HepG2 (cell line): ENCODE results near the gene SAP130. TPM values are rescaled to one million over a fixed set of nuclear protein-coding genes. Genes with fewer than 3 reads are reported as not detected.

Source experiments
- ATAC-seq: fragments of 200-7000 bp; cut with Tn5 transposase; 3 replicates; pipeline ENCODE4 v1.9.1; 2020; ENCODE audit warnings: mild to moderate bottlenecking, moderate library complexity
- BruUV-seq: library from RNA; stranded (reverse); fragments of 400-500 nt; replicated peaks from 2 replicates; lab custom pipeline; 2021; lab: Mats Ljungman, UMichigan
- CTCF ChIA-PET: fragments of 300-600 bp; formaldehyde crosslinking; extraction: SDS; loops from one replicate; lab custom pipeline; 2021; ENCODE audit warnings: low total read pairs, inconsistent platforms, low intra/inter-chr PET ratio; lab: Yijun Ruan, JAX
- POLR2A ChIA-PET: fragments of 350-600 bp; sonication (Branson Sonifier 250); formaldehyde crosslinking; loops from one replicate; lab custom pipeline; 2020; ENCODE audit warnings: antibody characterized with exemption, inconsistent platforms; lab: Yijun Ruan, JAX
- DNase-seq: peaks from one replicate; pipeline ENCODE4 v3.0.0-alpha.2; 2015; ENCODE audit warnings: low spot score
- FAIRE-seq: peaks from 3 replicates; lab custom pipeline; 2011; peaks lifted over from hg19 to GRCh38; lab: Jason Lieb, UNC
- H2AFZ ChIP-seq: one replicate; pipeline ENCODE4 v1.6.1; 2011; ENCODE audit warnings: low read length, inconsistent platforms
- H3K27ac ChIP-seq: fragments of 300-600 bp; 3 replicates; pipeline ENCODE4 v1.8.0; 2011; ENCODE audit warnings: mixed run types, mild to moderate bottlenecking, mixed read lengths, low read length, inconsistent platforms; ENCODE audit not compliant: insufficient read depth; ENCODE audit errors: extremely low read length
- H3K27me3 ChIP-seq, 2 experiments: fragments of 200-600 bp in 1 of 2; 2 replicates in 1 of 2; 3 replicates in 1 of 2; pipeline versions ENCODE4 v1.6.0 to v1.8.0; 2011; ENCODE audit warnings: low read length in 2 of 2, mild to moderate bottlenecking in 2 of 2, moderate library complexity in 2 of 2, inconsistent platforms in 1 of 2; ENCODE audit not compliant: insufficient read depth in 2 of 2, control insufficient read depth in 1 of 2
- H3K36me3 ChIP-seq, 2 experiments: fragments of 200-600 bp in 1 of 2; replicated peaks in 1 of 2; 2 replicates in 1 of 2; 3 replicates in 1 of 2; pipeline versions ENCODE4 v1.5.1 to v1.8.0; 2011; ENCODE audit warnings: low read length in 2 of 2, inconsistent platforms in 1 of 2; ENCODE audit not compliant: insufficient read depth in 2 of 2, control insufficient read depth in 1 of 2
- H3K4me1 ChIP-seq: 2 replicates; pipeline ENCODE4 v1.5.1; 2012; ENCODE audit warnings: low read length, inconsistent platforms; ENCODE audit not compliant: insufficient read depth
- H3K4me2 ChIP-seq: 2 replicates; pipeline ENCODE4 v1.6.0; 2011; ENCODE audit warnings: low read depth, low read length, inconsistent platforms
- H3K4me3 ChIP-seq, 3 experiments: fragments of 200-600 bp in 1 of 3; sonication (generic), shearing (Covaris generic) in 1 of 3; replicated peaks in 1 of 3; 2 replicates each; pipeline ENCODE4 v1.5.1; 2011 to 2016; ENCODE audit warnings: low read length in 3 of 3, inconsistent platforms in 2 of 3, low read depth in 2 of 3, mild to moderate bottlenecking in 2 of 3, control low read depth in 1 of 3, mixed read lengths in 1 of 3; ENCODE audit not compliant: insufficient read depth in 1 of 3
- H3K79me2 ChIP-seq: one replicate; pipeline ENCODE4 v1.6.1; 2011; ENCODE audit warnings: low read length, inconsistent platforms; ENCODE audit not compliant: insufficient read depth
- H3K9ac ChIP-seq: 2 replicates; pipeline ENCODE4 v1.6.0; 2011; ENCODE audit warnings: mild to moderate bottlenecking, low read depth, low read length, inconsistent platforms; ENCODE audit not compliant: insufficient read depth
- H3K9me3 ChIP-seq: 2 replicates; pipeline ENCODE4 v1.5.1; 2012; ENCODE audit warnings: mild to moderate bottlenecking, low read length
- H4K20me1 ChIP-seq: 2 replicates; pipeline ENCODE4 v1.6.0; 2011; ENCODE audit warnings: inconsistent platforms, mild to moderate bottlenecking, low read length, moderate library complexity; ENCODE audit not compliant: insufficient read depth
- KLF15 ChIP-seq: sonication (generic); formaldehyde crosslinking; IDR thresholded peaks from 2 replicates; pipeline ENCODE4 v1.8.1; 2023; ENCODE audit warnings: borderline replicate concordance, mild to moderate bottlenecking, inconsistent platforms, missing genetic modification reagents, mixed read lengths
- NKX3-1 ChIP-seq: sonication (generic); formaldehyde crosslinking; IDR thresholded peaks from 2 replicates; pipeline ENCODE4 v1.5.0; 2020; ENCODE audit warnings: missing genetic modification reagents
- PAXIP1 ChIP-seq: sonication (generic); formaldehyde crosslinking; conservative IDR thresholded peaks from 2 replicates; pipeline ENCODE4 v1.4.0; 2020; ENCODE audit warnings: mild to moderate bottlenecking, missing genetic modification reagents, moderate library complexity
- PRDM10 ChIP-seq: sonication (generic); formaldehyde crosslinking; IDR thresholded peaks from 2 replicates; pipeline ENCODE4 v1.4.0; 2020; ENCODE audit warnings: low read depth, missing genetic modification reagents
- ZBTB20 ChIP-seq: sonication (generic); formaldehyde crosslinking; IDR thresholded peaks from 2 replicates; pipeline ENCODE4 v1.8.1; 2023; ENCODE audit warnings: missing genetic modification reagents, low read depth, mild to moderate bottlenecking, borderline replicate concordance
- ZBTB46 ChIP-seq: sonication (generic); formaldehyde crosslinking; IDR thresholded peaks from 2 replicates; pipeline ENCODE4 v1.4.0; 2020; ENCODE audit warnings: mild to moderate bottlenecking, missing genetic modification reagents, borderline replicate concordance
- ZNF317 ChIP-seq: sonication (generic); formaldehyde crosslinking; IDR thresholded peaks from 2 replicates; pipeline ENCODE4 v1.5.0; 2020; ENCODE audit warnings: mild to moderate bottlenecking, missing genetic modification reagents
- ZNF468 ChIP-seq: sonication (generic); formaldehyde crosslinking; IDR thresholded peaks from 2 replicates; pipeline ENCODE4 v1.8.0; 2022; ENCODE audit warnings: mild to moderate bottlenecking, moderate library complexity, missing genetic modification reagents
- ZNF484 ChIP-seq: sonication (generic); formaldehyde crosslinking; IDR thresholded peaks from 2 replicates; pipeline ENCODE4 v1.5.1; 2020; ENCODE audit warnings: mild to moderate bottlenecking, low read depth, missing genetic modification reagents, borderline replicate concordance
- WGBS: methylation state at CpG from one replicate; pipeline ENCODE4 v1.1.6; 2017; ENCODE audit warnings: low lambda C conversion rate; 5-methylcytosine and 5-hydroxymethylcytosine counted together
- in situ Hi-C: cut with HindIII; loops from 2 replicates; pipeline ENCODE4 v1.10.0; 2017; ENCODE audit warnings: low pct_unique_long_range_greater_than_20kb; ENCODE audit not compliant: extremely low pct_ligation_motif_present
- intact Hi-C: fragments of 100-400 bp; cut with micrococcal nuclease; formaldehyde crosslinking; loops from one replicate; pipeline ENCODE4 v1.10.0; 2022; ENCODE audit not compliant: unreplicated experiment
- polyA plus RNA-seq, 8 experiments: library from polyadenylated mRNA; depleted of rRNA in 3 of 8; stranded (reverse) in 7 of 8; unstranded in 1 of 8; fragments of >200 nt; fragmentation: Illumina TruSeq in 4 of 8; extraction: Trizol in 4 of 8; gene quantifications; 2 replicates each; pipeline versions ENCODE4 v1.2.1 to v1.2.3, GENCODE V29; 2011 to 2016; ENCODE audit warnings: low read depth in 4 of 8, missing spikeins in 1 of 8, mixed read lengths in 1 of 8; ENCODE audit not compliant: insufficient read depth in 1 of 8
- total RNA-seq, 5 experiments: library from RNA; depleted of rRNA; stranded (reverse); fragments of >200 nt; fragmentation: Illumina TruSeq; extraction: Trizol; gene quantifications; 2 replicates each; pipeline ENCODE4 v1.2.3, GENCODE V29; 2016; ENCODE audit warnings: low read depth in 1 of 5
- TF ChIP-seq, protein P1 (sequence below): sonication (generic); formaldehyde crosslinking; IDR thresholded peaks from 2 replicates; pipeline ENCODE4 v1.5.0; 2020; ENCODE audit warnings: mild to moderate bottlenecking, low read depth, missing genetic modification reagents, borderline replicate concordance
- TF ChIP-seq, protein P2 (sequence below): sonication (generic); formaldehyde crosslinking; IDR thresholded peaks from 2 replicates; pipeline ENCODE4 v1.5.1; 2020; ENCODE audit warnings: missing genetic modification reagents, mild to moderate bottlenecking, borderline replicate concordance
- TF ChIP-seq, protein P3 (sequence below): sonication (generic); formaldehyde crosslinking; IDR thresholded peaks from 2 replicates; pipeline ENCODE4 v1.4.0; 2020; ENCODE audit warnings: low read depth, mild to moderate bottlenecking, missing genetic modification reagents

SAP130 gene
- total and polyA plus RNA-seq, 2 of the 13 experiments (the other 11 are each of a cell fraction or from before 2014, with no cell fraction given) = 11.1 to 18.6 TPM

GRCh38 chr2:128069769-128070168 lies 41.9 kb upstream of the SAP130 start:
- peaks cover 15% of the 10 kb centered on the region for H3K4me1 ChIP-seq
- in situ Hi-C loops (loop anchor here (25.0 kb wide), 2 partner anchors 568 to 668 kb away; no protein-coding TSS in a partner anchor), intact Hi-C loops (no loop called here)
- POLR2A ChIA-PET = no interaction called here
- no peaks in the 10 kb centered on the region for H4K20me1 ChIP-seq
- BruUV-seq = no TSS peak
- no peak overlapping the region for H3K4me3 ChIP-seq
- FAIRE-seq (no peak), ATAC-seq (no peak), DNase-seq (no peak)
- H3K4me2 ChIP-seq = no peak overlapping the region
- H3K36me3 ChIP-seq = no peaks in the 10 kb centered on the region
- H3K79me2 ChIP-seq = no peaks in the 10 kb centered on the region
- H3K9ac ChIP-seq = no peak overlapping the region
- CTCF ChIA-PET = no interaction called here
- no peaks in the 10 kb centered on the region for H3K27me3 ChIP-seq
- no peak overlapping the region for H3K27ac ChIP-seq
- no peaks in the 10 kb centered on the region for H3K9me3 ChIP-seq
- 70% methylated on average over 5 of the region's 5 CpGs for WGBS
- H2AFZ ChIP-seq = no peak overlapping the region
- TF ChIP-seq ZBTB20 (CRISPR knock-in tag) (no peak), ZNF317 (no peak), ZNF484 (CRISPR knock-in tag) (no peak), PRDM10 (no peak), NKX3-1 (CRISPR knock-in tag) (no peak), ZNF468 (no peak), ZBTB46 (CRISPR knock-in tag) (no peak), KLF15 (CRISPR knock-in tag) (no peak), PAXIP1 (CRISPR knock-in tag) (no peak)
- TF ChIP-seq, protein P1, sequence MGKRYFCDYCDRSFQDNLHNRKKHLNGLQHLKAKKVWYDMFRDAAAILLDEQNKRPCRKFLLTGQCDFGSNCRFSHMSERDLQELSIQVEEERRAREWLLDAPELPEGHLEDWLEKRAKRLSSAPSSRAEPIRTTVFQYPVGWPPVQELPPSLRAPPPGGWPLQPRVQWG (CRISPR knock-in tag) = no peak
- TF ChIP-seq, protein P2, sequence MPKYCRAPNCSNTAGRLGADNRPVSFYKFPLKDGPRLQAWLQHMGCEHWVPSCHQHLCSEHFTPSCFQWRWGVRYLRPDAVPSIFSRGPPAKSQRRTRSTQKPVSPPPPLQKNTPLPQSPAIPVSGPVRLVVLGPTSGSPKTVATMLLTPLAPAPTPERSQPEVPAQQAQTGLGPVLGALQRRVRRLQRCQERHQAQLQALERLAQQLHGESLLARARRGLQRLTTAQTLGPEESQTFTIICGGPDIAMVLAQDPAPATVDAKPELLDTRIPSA (CRISPR knock-in tag) = no peak
- TF ChIP-seq, protein P3, sequence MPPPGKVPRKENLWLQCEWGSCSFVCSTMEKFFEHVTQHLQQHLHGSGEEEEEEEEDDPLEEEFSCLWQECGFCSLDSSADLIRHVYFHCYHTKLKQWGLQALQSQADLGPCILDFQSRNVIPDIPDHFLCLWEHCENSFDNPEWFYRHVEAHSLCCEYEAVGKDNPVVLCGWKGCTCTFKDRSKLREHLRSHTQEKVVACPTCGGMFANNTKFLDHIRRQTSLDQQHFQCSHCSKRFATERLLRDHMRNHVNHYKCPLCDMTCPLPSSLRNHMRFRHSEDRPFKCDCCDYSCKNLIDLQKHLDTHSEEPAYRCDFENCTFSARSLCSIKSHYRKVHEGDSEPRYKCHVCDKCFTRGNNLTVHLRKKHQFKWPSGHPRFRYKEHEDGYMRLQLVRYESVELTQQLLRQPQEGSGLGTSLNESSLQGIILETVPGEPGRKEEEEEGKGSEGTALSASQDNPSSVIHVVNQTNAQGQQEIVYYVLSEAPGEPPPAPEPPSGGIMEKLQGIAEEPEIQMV = no peak
